Ramos (cell line): ENCODE results near the gene FRS2.
"Not testable (repeated sequence)": the region's sequence is repeated elsewhere in the genome, so short reads cannot be mapped to it uniquely, and the experiment has no call there.

Source experiments
- in situ Hi-C: fragments of 300-500 bp; cut with MboI; formaldehyde crosslinking; loops from one replicate; pipeline ENCODE4 v1.14.3; 2022; ENCODE audit warnings: low sequenced_read_pairs; ENCODE audit not compliant: unreplicated experiment

The FRS2 gene

DNA sequence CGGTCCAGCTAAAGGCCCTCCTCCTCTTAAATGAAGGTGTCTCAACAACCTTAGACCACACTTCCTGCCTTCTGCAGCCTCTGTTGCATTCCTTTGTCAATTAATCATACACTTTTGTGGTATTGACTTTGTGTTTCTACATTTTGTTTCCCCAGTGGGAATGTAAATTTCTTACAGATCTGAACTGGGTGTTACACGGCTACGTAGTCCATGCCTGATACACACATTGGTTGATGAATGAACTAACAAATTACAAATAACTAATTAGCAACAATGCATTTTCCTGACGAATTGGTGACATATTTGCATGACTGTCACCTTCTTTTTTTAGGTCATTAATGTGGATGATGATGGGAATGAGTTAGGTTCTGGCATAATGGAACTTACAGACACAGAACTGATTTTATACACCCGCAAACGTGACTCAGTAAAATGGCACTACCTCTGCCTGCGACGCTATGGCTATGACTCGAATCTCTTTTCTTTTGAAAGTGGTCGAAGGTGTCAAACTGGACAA, 99.9 kb downstream of the FRS2 start:
- in situ Hi-C loops: no loop called here

DNA sequence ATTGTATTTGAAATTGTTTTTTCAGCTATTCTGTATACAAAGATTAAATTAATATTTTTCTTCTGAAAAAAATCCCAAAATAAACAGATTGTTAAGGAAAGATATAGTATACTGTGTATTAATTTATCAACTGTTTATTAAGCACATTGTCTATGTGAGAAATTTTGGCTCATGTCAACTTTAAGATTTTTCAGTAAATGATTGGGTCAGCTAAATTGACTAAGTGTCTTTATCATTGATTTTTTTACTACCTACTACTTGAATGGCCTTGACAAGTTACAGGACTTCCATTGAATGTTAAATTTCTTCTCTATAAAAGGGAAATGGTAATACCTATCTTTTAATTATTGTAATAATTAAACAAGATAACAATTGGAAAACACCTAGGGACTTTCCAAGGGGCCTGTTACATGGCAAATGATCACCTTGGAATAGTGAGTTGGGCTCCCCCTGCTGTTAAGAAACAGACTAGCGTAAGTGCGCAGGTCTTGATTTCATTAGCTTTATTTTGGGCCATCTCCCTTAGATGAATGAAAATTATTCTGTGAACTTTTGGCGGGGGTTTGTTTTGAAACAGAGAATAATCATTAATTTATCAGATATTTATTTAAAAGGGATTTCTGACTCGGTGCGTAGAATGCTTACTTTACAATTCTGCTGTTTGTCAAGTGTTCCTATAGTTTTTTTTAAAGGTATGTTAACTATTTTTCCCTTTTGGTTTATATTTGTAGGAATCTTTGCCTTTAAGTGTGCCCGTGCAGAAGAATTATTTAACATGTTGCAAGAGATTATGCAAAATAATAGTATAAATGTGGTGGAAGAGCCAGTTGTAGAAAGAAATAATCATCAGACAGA, 100.6 kb downstream of the FRS2 start:
- in situ Hi-C loops: no loop called here

DNA sequence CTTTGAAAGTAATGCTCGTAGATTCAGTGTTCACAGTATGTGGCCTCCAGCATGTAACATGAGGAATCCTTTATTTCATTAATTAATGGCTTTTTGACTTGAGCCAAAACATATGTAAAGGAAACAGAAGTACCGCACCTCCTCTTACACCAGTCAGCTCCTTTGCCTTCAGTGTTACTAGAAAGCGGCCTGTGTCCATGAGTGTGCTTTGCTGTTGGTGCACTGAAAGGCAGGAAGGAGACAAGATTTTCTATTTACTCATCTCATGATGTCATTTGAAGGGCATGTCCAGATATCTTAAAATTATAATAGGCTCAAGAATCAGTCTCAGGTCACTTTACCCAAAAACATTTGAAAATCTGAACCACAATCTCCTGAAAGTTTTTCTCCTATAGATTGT, 105.2 kb downstream of the FRS2 start:
- in situ Hi-C loops: loop anchor here (25.0 kb wide), 1 partner anchor 213 kb away; the partner anchor contains the start of gene YEATS4

DNA sequence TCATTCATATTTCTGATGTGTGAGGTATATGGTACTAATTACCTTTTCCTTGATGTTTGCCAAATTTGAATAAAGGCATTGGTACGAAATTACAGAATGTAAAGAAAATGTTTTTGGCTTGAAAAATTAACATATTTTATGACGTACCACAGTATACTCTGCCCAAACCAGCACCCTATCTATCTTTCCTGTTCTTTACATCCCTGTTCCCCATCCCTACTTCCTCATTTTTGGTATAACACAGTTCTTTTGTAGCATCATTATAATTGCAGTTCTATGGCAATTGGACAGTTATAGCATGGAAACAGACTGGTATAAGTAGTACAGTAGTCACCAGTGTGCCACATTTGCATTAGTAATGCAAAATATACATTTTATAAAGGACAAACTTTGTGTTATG, 108.1 kb downstream of the FRS2 start:
- in situ Hi-C loops: loop anchor here (25.0 kb wide), 1 partner anchor 216 kb away; the partner anchor contains the start of gene YEATS4

DNA sequence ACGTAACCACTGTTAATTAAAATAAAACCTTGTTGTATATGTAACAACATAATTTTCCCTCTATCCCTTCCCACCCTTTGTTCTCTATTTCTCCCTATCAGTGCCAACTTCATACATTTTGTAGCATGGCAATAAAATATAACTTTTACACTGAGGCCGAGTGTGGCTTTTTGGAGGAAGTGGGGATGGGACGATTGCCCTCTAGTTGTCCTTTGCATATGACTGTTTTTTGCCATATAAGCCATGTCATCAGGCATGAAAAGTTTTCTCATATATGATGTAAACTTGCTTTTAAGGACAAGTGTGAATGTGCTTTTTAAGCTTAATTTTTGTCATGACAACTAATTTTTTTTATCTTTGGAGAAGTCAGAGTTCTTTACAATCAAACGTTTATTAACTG, 108.8 kb downstream of the FRS2 start:
- in situ Hi-C loops: loop anchor here (25.0 kb wide), 1 partner anchor 217 kb away; the partner anchor contains the start of gene YEATS4

DNA sequence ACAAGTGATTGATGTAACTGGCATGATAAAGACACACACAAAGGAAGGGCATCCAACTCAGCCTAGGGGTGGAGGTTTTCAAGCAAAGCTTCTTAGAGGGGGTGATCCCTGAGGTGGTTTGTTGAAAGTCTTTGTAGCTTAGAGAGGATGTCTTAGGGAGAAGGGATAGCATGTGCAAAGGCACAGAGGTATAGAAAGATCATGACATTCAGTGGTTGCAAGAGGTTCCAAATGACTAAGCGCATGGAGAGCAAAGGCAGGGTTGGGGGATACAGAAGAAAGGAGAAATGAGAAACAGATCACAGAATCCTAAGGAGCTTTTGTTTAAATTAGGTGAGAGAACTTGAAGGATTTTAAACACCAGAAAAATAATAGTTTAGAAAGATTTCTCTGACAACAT, 109.9 kb downstream of the FRS2 start:
- in situ Hi-C loops: loop anchor here (25.0 kb wide), 1 partner anchor 218 kb away; the partner anchor contains the start of gene YEATS4

DNA sequence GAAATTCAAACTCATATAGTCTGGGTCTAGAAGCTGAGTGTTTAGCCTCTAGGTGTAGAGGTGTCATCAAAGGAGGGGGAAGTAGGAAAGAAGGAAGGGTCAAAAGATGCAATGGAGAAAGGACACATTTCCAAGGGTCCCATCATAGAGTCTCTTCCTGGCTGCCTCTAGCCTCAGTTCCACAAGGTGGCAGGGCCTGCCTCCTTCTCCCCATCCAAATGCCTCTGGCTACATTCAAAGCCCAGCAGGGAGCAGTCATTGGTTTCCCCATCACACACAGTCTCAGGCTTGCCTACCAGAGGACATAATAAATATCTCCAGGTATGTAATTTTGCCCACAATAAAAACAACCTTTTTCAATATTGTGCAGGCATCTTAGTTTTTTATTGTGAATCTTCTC, 113.0 kb downstream of the FRS2 start:
- in situ Hi-C loops: loop anchor here (25.0 kb wide), 1 partner anchor 221 kb away; the partner anchor contains the start of gene YEATS4

DNA sequence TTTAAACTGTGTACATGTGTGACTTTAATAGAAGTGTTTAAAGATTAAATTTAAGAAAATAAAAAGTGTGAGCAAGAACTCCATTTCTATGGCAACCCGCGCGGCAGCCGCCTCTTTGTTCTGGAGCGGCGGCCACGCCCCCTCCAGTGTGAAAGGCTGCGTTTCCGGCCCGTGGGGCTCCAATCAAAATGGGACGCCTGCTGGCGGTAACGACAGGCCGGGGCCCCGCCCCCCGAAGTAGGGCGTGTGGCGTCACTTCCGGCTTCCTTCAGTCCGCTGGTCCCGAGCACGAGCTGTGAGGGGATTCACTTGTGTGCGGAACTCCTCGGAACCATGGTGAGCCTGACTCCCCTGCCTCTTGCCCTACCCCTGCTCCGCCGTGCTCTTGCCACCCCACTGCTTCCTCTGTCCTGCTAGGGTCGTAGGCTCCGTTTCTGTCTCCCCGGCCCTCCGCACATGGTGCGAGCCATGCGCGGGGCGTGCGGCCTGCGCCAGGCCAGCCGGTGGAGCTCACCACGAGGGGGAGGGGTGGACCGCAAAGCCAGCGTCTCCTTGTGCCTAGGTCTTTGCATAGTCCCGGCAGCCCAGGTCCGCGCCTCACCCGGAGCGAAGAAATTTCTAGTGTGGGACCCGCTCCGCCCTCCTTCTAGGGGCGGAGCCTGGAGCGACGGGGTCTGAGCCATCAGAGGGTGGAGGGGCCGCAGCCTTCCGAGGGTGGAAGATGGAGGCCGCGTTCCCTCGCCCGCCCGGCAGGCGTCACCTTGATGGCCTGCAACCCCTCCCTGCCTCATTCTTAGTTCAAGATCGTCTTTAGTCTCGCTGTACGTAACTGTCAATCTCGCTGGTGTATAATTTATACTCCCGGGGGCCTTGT, 115.2 kb downstream of the FRS2 start, which contains the start of gene CCT2:
CCT2 (plus strand) TSS at position 271 of the 874 bp plus-strand sequence; CDS start at position 334, 63 bp downstream.
- in situ Hi-C loops: loop anchor here (25.0 kb wide), 1 partner anchor 223 kb away; the partner anchor contains the start of gene YEATS4

DNA sequence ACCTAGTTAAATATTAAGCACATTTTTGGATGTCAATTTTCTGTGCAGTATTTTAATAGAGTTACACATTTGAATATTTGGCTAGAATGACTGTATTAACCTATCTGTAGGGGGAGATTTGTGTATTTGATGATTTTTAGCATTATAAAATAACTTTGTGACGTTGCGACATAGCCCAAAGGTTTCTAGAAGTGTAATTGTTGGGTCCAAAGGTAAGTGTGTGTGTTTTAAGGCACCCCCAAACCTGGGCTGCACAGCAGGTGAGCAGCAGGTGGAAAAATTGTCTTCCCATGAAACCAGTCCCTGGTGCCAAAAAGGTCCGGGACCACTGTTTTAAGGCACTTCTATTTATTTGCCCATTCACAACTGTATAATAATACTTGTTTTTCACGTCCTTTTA, 118.3 kb downstream of the FRS2 start:
- in situ Hi-C loops: loop anchor here (25.0 kb wide), 1 partner anchor 226 kb away; the partner anchor contains the start of gene YEATS4

DNA sequence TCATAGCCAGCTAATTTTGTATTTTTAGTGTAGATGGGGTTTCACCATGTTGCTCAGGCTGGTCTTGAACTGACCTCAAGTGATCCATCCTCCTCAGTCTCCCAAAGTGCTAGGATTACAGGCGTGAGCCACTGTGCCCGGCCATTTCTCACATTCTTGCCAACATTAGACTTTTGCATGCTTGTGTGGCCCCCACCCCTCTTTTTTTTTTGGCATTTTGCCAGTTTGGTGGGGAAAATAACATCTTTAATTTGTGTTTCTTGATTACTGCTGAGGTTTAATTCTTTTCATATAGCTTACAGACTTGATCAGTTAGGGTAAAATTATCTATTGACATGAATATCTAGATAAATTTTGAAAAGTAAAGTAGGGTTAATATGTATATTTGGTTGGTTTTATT, 118.9 kb downstream of the FRS2 start:
- in situ Hi-C loops: loop anchor here (25.0 kb wide), 1 partner anchor 227 kb away; the partner anchor contains the start of gene YEATS4

DNA sequence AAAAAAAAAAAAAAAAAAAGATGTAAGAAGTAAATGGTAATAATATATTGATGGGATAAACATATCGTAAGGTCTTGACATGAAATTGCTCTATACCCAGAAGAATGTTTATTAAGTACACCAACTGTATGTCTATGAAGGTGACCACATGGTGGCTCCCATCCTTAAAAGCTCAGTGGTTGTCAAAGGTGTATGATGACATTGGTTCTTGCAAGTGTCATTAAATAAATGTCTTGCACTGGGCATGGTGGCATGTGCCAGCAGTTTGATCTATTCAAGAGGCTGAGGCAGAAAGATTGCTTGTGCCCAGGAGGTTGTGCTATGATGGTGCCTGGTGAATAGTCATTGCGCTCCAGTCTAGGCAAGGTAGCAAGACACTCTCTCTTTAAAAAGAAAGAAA, 125.5 kb downstream of the FRS2 start:
- in situ Hi-C loops: loop anchor here (25.0 kb wide), 1 partner anchor 233 kb away; the partner anchor contains the start of gene YEATS4

DNA sequence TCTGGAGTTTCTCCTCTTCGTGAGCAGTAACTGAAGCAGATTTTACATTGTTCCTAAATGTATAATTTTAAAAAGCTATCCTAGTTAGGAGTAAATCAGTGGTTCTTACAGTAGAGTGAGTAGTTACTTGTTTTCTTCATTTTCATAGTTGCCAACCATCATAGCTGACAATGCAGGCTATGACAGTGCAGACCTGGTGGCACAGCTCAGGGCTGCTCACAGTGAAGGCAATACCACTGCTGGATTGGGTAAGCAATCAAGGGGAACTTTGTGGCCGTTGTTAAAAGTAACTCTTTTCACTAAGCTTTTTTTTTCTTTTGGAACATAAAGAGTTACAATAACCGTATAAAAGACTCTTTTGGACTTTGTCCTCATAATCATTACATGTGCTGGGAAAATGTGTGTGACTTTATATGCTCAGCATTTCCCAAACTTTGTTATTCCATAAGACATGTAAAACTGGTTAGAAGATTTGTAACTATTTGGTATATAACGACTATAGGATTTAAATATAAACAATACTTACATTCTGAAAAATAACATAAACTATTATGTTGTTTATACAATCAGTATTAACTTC, 128.1 kb downstream of the FRS2 start:
- in situ Hi-C loops: loop anchor here (25.0 kb wide), 1 partner anchor 236 kb away; the partner anchor contains the start of gene YEATS4

DNA sequence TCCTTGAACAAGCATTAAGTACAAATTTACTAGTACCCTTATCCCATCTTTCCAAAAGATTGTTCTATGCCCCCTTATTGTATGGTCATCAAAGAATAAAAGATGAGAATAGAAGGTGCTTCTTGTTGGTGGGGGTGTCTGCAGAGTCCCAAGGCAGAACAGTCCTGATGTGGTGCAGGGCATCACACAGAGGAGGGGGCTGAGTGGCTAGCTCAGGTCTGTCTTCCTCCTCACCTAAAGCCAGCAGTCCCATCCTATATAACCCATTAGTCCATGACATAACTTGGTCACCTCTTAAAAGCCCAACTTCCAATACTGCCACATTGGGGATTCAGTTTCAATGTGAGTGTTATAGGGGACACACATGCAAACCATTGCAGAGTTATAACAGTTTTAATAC, 130.6 kb downstream of the FRS2 start:
- in situ Hi-C loops: no loop called here

DNA sequence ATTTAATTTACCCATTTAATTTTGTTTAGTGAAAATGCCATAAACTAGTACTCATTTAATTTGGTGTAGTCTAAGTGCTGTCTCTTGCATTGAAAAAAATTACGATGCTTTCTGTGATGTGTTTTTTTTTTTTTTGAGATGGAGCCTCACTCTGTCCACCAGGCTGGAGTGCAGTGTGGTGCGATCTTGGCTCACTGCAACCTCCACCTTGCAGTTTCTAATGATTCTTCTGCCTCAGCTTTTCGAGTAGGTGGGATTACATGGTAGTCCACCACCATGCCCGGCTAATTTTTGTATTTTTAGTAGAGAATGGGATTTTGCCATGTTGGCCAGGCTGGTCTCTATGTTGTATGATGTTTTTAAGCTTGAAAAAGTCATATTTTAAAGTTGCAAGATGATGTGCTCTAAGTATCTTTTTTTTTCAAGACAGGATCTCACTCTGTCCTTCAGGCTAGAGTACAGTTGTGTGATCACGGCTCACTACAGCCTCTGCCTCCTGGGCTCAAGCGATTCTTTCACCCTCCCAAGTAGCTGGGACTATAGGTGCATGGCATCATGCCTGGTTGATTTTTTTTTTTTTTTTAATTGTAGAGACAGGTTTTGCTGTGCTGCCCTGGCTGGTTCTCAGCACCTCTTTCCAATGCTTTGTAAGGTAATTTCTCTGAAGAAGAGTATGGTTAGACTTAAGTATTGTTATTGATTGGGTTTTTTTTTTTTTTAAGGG, 131.9 kb downstream of the FRS2 start:
- in situ Hi-C loops: no loop called here

DNA sequence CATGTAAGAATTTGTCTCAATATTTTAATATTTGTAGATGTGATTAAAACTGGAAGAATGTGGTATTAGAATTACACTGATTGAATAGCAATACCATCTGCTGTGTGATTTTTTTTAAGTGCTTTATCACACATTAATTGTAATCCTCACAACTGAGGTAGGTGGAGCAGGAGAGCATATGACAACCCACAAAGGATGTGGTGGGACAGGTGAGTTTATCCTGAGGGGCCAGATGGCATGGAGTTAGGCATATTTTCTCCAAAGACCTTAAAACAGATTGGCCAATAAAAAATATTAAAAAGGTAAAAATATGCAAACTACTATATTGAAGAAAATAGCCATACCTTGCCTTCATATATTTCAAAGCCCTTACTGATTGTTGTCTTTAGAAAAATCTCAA, 132.8 kb downstream of the FRS2 start:
- in situ Hi-C loops: no loop called here

DNA sequence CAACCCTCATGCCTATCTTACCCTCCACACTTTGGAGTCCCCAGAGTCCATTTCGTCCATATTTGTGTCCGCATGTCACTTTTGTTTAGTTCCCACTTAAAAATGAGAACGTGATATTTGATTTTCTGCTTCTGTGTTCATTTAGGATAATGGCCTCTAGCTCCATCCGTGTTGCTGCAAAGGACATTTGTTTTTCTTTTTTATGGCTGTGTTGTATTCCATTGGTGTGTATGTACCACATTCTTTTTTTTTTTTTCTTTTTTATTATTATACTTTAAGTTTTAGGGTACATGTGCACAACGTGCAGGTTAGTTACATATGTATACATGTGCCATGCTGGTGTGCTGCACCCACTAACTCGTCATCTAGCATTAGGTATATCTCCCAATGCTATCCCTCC, 133.4 kb downstream of the FRS2 start:
- in situ Hi-C loops: not testable (repeated sequence)

DNA sequence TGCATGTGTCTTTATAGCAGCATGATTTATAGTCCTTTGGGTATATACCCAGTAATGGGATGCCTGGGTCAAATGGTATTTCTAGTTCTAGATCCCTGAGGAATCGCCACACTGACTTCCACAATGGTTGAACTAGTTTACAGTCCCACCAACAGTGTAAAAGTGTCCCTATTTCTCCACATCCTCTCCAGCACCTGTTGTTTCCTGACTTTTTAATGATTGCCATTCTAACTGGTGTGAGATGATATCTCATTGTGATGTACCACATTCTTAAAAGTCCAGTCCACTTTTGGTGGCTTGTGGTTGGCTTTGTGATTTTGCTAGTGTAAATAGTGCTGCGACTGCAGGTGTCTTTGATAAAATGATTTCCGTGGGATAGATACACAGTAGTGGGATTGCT, 134.1 kb downstream of the FRS2 start:
- in situ Hi-C loops: not testable (repeated sequence)

DNA sequence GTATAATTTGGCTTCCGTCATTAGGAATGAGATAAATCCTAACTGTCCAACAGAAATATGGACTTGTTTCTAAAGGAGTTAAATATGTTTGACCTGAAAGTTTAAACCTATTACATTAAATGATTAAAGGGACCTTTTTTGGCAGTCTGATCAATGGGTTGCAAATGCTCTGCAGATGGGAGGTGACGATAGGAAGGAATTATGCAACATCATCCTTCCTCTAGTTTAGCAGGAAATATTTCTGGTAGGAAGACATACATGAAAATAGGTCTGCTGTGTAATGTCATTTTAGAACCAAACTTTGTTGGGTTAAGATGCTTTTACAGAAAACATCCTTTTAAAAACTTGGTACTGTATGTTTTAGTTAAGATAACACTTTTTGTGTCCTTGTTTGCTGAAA, 137.9 kb downstream of the FRS2 start:
- in situ Hi-C loops: no loop called here

DNA sequence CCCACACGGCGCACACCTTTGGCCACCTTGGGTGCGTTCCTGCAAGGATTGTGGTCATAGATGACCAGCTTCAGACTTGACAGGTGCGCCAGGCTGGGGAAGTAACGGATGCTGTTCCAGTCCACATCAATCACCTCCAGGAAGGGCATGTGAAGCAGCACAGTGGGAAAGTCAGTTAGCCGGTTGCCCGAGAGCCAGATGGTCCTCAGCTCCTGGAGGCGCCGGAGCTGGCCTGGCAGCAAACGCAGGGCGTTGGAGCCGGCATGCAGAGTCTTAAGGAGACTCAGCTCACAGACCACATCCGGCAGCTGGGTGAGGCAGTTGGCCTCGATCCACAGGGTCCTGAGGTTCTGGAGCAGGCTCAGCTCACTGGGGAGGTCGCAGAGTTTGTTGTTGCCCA, 139.9 kb downstream of the FRS2 start:
- in situ Hi-C loops: no loop called here
